Suprapubic skin (tissue), 4 donors: ENCODE data around the gene ANKRD17. TPM values are rescaled to one million over a fixed set of nuclear protein-coding genes. Genes with fewer than 3 reads are reported as not detected.

Experiments used
- DNase-seq, 2 donors: peaks; one replicate each; pipeline ENCODE4 v3.0.0-alpha.2; 2019; ENCODE audit warnings: low spot score in 2 of 2
- H3K27ac ChIP-seq: fragments of 200-600 bp; sonication (generic); one replicate; pipeline ENCODE4 v1.5.1; 2019
- H3K27me3 ChIP-seq: fragments of 200-600 bp; sonication (generic); one replicate; pipeline ENCODE4 v1.5.1; 2019
- H3K36me3 ChIP-seq: fragments of 200-600 bp; sonication (generic); one replicate; pipeline ENCODE4 v1.5.1; 2019
- H3K4me1 ChIP-seq: fragments of 200-600 bp; sonication (generic); one replicate; pipeline ENCODE4 v1.5.1; 2019
- H3K4me3 ChIP-seq: fragments of 200-600 bp; sonication (generic); one replicate; pipeline ENCODE4 v1.5.1; 2019; ENCODE audit warnings: mild to moderate bottlenecking
- H3K9me3 ChIP-seq: fragments of 200-600 bp; sonication (generic); one replicate; pipeline ENCODE4 v1.5.1; 2019
- EP300 ChIP-seq: sonication (generic); formaldehyde crosslinking; IDR thresholded peaks from one replicate; pipeline ENCODE4 v1.6.1; 2017; ENCODE audit warnings: antibody characterized with exemption
- POLR2A ChIP-seq, 2 donors: fragments of 450-650 bp; IDR thresholded peaks; one replicate each; pipeline ENCODE4 v1.6.1; 2017; ENCODE audit warnings: antibody characterized with exemption in 2 of 2, mild to moderate bottlenecking in 2 of 2, moderate library complexity in 2 of 2
- POLR2AphosphoS5 ChIP-seq, 3 donors: sonication (generic); formaldehyde crosslinking; IDR thresholded peaks; one replicate each; pipeline ENCODE4 v1.6.1; 2017; ENCODE audit warnings: antibody characterized with exemption in 3 of 3
- WGBS: methylation state at CpG from one replicate; pipeline ENCODE4 v1.1.5; 2018; 5-methylcytosine and 5-hydroxymethylcytosine counted together
- total RNA-seq, 4 donors: library from RNA; depleted of rRNA; stranded (reverse); fragments of >200 nt; gene quantifications; one replicate each; pipeline ENCODE4 v1.1.0, GENCODE V29; 2016
- TF ChIP-seq, protein P1 (sequence below), 2 donors: fragments of 200-600 bp in 1 of 2; fragments of 450-650 bp in 1 of 2; sonication (generic) in 1 of 2; IDR thresholded peaks; one replicate each; pipeline ENCODE4 v1.5.1; 2016 to 2019; ENCODE audit warnings: antibody characterized with exemption in 2 of 2, mild to moderate bottlenecking in 1 of 2, moderate library complexity in 1 of 2

Gene ANKRD17
- total RNA-seq, 4 donors from 2014 or later = 68.2 to 80.2 (median 71.1) TPM

GRCh38 chr4:73166212-73166611 lies 92.4 kb downstream of the ANKRD17 start:
- DNase-seq = no peak
- TF ChIP-seq, protein P1, sequence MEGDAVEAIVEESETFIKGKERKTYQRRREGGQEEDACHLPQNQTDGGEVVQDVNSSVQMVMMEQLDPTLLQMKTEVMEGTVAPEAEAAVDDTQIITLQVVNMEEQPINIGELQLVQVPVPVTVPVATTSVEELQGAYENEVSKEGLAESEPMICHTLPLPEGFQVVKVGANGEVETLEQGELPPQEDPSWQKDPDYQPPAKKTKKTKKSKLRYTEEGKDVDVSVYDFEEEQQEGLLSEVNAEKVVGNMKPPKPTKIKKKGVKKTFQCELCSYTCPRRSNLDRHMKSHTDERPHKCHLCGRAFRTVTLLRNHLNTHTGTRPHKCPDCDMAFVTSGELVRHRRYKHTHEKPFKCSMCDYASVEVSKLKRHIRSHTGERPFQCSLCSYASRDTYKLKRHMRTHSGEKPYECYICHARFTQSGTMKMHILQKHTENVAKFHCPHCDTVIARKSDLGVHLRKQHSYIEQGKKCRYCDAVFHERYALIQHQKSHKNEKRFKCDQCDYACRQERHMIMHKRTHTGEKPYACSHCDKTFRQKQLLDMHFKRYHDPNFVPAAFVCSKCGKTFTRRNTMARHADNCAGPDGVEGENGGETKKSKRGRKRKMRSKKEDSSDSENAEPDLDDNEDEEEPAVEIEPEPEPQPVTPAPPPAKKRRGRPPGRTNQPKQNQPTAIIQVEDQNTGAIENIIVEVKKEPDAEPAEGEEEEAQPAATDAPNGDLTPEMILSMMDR (IDR thresholded peaks at IDR 0.05) = no peak
- TF ChIP-seq POLR2A (IDR thresholded peaks at IDR 0.05) (no peak), POLR2AphosphoS5 (IDR thresholded peaks at IDR 0.05) (no peak), EP300 (no peak)
- Histone ChIP-seq H3K27me3 (no peaks in the 10 kb centered on the region), H3K27ac (no peak overlapping the region), H3K9me3 (no peaks in the 10 kb centered on the region), H3K4me3 (no peak overlapping the region), H3K4me1 (no peaks in the 10 kb centered on the region), H3K36me3 (peaks cover 67% of the 10 kb centered on the region)

DNA sequence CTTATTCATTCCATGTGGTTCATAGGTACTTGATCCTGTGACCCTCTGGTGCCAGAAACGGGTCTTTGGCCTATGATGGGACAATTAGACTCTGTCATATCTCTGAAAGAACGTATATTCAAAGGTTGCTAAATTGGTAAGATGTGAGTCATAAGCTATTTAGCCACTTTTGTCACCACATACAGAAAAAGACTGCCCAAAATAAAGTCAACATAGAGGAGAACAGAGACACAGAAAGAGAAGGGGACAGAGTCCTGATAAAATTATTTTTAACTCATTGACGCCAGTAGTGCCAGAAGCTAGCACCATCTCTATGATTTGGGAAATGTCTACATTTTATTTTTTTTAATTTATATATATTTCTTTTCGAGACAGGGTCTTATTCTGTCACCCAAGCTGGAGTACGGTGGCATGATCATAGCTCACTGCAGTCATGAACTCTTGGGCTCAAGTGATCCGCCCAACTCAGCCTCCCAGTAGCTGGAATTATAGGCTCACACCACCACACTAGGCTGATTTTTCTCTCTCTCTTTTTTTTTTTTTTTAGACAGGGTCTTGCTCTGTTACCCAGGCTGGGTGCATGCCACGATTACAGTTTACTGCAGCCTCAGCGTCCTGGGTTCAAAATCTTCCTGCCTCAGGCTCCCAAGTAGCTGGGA lies 96.9 kb downstream of the ANKRD17 start:
- Histone ChIP-seq H3K9me3 (no peaks in the 10 kb centered on the region), H3K27me3 (no peaks in the 10 kb centered on the region), H3K4me3 (no peak overlapping the region), H3K27ac (no peak overlapping the region), H3K36me3 (peaks cover 60% of the 10 kb centered on the region), H3K4me1 (no peaks in the 10 kb centered on the region)
- DNase-seq = no peak
- WGBS = 94% methylated on average over 8 of the region's 8 CpGs
- TF ChIP-seq, protein P1 (IDR thresholded peaks at IDR 0.05) = no peak
- TF ChIP-seq POLR2A (IDR thresholded peaks at IDR 0.05) (no peak), EP300 (no peak), POLR2AphosphoS5 (IDR thresholded peaks at IDR 0.05) (no peak)

DNA sequence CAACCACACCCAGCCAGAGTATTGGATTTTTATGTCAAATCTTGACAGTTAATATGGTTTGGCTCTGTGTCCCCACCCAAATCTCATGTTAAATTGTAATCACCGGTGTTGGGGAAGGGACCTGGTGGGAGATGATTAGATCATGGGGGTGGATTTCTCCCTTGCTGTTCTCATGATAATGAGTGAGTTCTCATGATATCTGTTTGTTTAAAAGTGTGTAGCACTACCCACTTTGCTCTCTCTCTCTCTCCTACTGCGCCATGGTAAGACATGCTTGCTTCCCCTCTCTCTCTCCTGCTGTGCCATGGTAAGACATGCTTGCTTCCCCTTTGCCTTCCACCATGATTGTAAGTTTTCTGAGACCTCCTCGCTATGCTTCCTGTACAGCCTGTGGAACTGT lies 102.2 kb downstream of the ANKRD17 start:
- 96% methylated on average over 3 of the region's 3 CpGs for WGBS
- no peaks in the 10 kb centered on the region for H3K9me3 ChIP-seq
- no peaks in the 10 kb centered on the region for H3K27me3 ChIP-seq
- H3K4me1 ChIP-seq = no peaks in the 10 kb centered on the region
- no peak for DNase-seq
- H3K27ac ChIP-seq = no peak overlapping the region
- TF ChIP-seq POLR2AphosphoS5 (IDR thresholded peaks at IDR 0.05) = no peak
- no peak for TF ChIP-seq POLR2A (IDR thresholded peaks at IDR 0.05)
- TF ChIP-seq EP300 = no peak
- TF ChIP-seq, protein P1 (IDR thresholded peaks at IDR 0.05) = no peak
- peaks cover 53% of the 10 kb centered on the region for H3K36me3 ChIP-seq
- no peak overlapping the region for H3K4me3 ChIP-seq

DNA sequence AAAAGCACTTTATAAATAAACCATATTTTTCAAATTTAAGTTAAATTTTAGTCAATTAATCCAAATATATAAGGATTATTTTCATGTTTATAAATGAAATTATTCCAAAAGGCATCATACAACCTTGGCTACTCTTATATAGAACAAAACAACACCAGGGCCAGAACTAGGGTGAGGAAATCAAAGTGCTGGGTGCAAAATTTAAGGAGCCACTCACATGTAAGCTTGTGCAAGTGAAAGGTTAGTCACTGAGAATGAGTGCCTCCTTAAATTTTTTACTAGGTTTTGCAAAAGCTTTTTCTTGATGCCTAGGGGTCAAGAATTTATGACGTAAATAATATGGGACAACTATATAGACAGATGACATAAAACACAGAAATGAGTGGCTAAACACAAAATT lies 105.7 kb downstream of the ANKRD17 start:
- H3K36me3 ChIP-seq = peaks cover 54% of the 10 kb centered on the region
- TF ChIP-seq POLR2AphosphoS5 (IDR thresholded peaks at IDR 0.05) (no peak), EP300 (no peak), POLR2A (IDR thresholded peaks at IDR 0.05) (no peak)
- TF ChIP-seq, protein P1 (IDR thresholded peaks at IDR 0.05) = no peak
- WGBS = 94% methylated on average over 1 of the region's 1 CpG

DNA sequence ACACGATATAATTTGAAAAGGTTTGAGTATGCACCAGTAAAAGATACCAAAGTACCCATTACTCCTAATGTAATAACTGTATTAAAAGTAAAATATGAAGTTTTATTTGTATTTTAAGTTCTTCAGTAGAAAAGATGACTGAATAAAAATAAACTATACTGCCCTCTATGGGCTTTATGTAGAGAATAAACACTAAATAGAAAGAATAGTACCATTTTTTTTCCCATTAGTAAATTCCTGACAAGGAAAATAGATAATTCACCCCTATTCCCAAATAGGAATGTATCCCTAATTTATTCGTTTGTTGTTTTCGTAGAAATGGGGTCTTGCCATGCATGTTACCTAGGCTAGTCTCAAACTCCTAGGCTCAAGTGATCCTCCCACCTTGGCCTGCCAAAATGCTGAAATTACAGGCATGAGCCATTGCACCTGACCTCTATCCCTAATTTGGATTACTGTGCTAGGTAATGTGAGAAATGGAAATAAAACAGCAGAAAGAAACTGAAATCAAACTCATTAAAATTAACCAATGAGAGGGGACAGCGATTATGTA lies 115.5 kb downstream of the ANKRD17 start:
- DNase-seq = no peak
- Histone ChIP-seq H3K4me3 (no peak overlapping the region), H3K36me3 (peaks cover 63% of the 10 kb centered on the region), H3K27me3 (no peaks in the 10 kb centered on the region), H3K9me3 (no peaks in the 10 kb centered on the region), H3K27ac (no peak overlapping the region), H3K4me1 (no peaks in the 10 kb centered on the region)
- TF ChIP-seq POLR2AphosphoS5 (IDR thresholded peaks at IDR 0.05) (no peak), POLR2A (IDR thresholded peaks at IDR 0.05) (no peak), EP300 (no peak)
- TF ChIP-seq, protein P1 (IDR thresholded peaks at IDR 0.05) = no peak
- 93% methylated on average over 4 of the region's 4 CpGs for WGBS

More for the DNA sequence above, 105.7 kb downstream of the ANKRD17 start:
- Histone ChIP-seq H3K27me3 (no peaks in the 10 kb centered on the region), H3K9me3 (no peaks in the 10 kb centered on the region), H3K4me1 (no peaks in the 10 kb centered on the region), H3K27ac (no peak overlapping the region), H3K4me3 (no peak overlapping the region)
- no peak for DNase-seq
